BJ (cell line): ENCODE data around the gene PTCD2. TPM values are rescaled to one million over a fixed set of nuclear protein-coding genes. Genes with fewer than 3 reads are reported as not detected.

Experiments
- CTCF ChIA-PET: fragments of 350-600 bp; formaldehyde crosslinking; extraction: SDS; loops from one replicate; lab custom pipeline; 2021; ENCODE audit warnings: antibody characterized with exemption, inconsistent platforms; lab: Yijun Ruan, JAX
- POLR2A ChIA-PET: fragments of 300-600 bp; sonication (Branson Sonifier 250); formaldehyde crosslinking; extraction: SDS; loops from one replicate; lab custom pipeline; 2021; ENCODE audit warnings: antibody characterized with exemption; lab: Charles Lee
- DNase-seq: peaks from one replicate; pipeline ENCODE4 v3.0.0-alpha.2; 2011; ENCODE audit warnings: low read depth
- H3K27me3 ChIP-seq: 2 replicates; pipeline ENCODE4 v1.6.0; 2011; ENCODE audit warnings: low read length; ENCODE audit not compliant: control insufficient read depth, insufficient read depth
- H3K36me3 ChIP-seq: 2 replicates; pipeline ENCODE4 v1.5.1; 2011; ENCODE audit warnings: low read length; ENCODE audit not compliant: control insufficient read depth, insufficient read depth
- H3K4me3 ChIP-seq: 2 replicates; pipeline ENCODE4 v1.5.1; 2011; ENCODE audit warnings: low read depth, mild to moderate bottlenecking, control low read depth, low read length
- CTCF ChIP-seq: IDR thresholded peaks from 2 replicates; pipeline ENCODE4 v1.5.1; 2011; ENCODE audit warnings: low read depth, mild to moderate bottlenecking, control low read depth, inconsistent platforms, low read length, moderate library complexity; ENCODE audit not compliant: insufficient read depth
- polyA plus RNA-seq: library from polyadenylated mRNA; depleted of rRNA; stranded (reverse); fragments of >200 nt; gene quantifications from 2 replicates; pipeline ENCODE4 v1.2.3, GENCODE V29; 2011

PTCD2 gene
- polyA plus RNA-seq, 1 experiment: 7.7 TPM

- H3K36me3 ChIP-seq: no peaks in the 10 kb centered on the region
- no peak overlapping the region for H3K4me3 ChIP-seq
- CTCF ChIA-PET: interaction anchor here (0.9 to 1.4 kb wide), 2 partner anchors 16 to 34 kb away, joined by 3 read pairs; no protein-coding TSS in a partner anchor
- no peak for DNase-seq
- no peaks in the 10 kb centered on the region for H3K27me3 ChIP-seq
- TF ChIP-seq CTCF: no peak
- POLR2A ChIA-PET: no interaction called here
These were observed 18.0 kb upstream of the PTCD2 start for GRCh38 chr5:72302171-72302570.

DNA sequence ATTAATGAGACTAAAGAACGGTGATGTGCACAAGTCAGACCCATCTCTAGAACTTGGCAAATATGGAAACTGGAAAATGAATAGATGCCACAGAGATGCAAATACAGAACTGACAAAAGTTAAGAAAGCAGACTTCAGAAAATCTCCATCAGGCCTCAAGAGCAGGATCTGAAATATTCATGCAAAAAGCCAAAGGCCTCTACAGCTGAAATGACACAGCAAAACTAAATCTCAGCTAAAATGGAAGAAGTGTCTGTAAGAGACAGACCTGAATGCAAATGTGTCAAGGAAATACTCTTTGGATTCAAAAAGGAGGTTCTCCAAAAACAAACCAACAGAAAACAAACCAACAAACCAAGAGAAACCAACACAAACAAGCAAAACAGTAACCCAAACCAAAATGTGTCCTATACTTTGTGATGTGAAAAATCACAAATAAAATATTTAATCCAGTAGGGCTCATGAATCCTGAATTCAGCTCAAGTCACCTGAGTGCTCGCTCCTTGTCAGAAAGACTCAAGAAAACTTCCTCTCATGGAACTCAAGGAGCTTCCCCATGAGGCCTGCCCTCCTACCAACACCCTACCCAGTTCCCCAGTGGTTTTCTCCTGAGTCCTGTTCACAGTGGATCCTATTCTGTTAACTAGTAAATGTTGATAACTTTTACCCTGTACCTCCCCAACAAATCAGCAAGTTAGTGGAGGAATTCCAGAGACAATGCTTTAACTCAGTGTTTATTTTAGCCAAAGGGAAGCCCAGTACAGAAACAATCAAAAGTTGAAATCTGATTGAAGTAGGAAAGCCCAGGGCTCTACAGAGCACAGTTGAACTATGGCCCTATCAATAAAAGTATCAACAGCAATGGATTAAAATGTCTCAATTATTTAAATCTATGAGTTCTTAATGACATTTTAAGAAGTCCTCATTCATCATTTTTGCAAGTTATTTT, 14.7 kb upstream of the PTCD2 start:
- Histone ChIP-seq H3K36me3 (no peaks in the 10 kb centered on the region; the same call in 1 of the 2 replicates), H3K4me3 (no peak overlapping the region), H3K27me3 (no peaks in the 10 kb centered on the region)
- TF ChIP-seq CTCF: no peak
- POLR2A ChIA-PET: no interaction called here
- CTCF ChIA-PET: interaction anchor here (0.6 to 3.0 kb wide), 4 partner anchors 10 to 522 kb away, joined by 3 to 9 read pairs (median 3); partner anchors contain the start of genes MRPS27 and PTCD2
- no peak for DNase-seq

DNA sequence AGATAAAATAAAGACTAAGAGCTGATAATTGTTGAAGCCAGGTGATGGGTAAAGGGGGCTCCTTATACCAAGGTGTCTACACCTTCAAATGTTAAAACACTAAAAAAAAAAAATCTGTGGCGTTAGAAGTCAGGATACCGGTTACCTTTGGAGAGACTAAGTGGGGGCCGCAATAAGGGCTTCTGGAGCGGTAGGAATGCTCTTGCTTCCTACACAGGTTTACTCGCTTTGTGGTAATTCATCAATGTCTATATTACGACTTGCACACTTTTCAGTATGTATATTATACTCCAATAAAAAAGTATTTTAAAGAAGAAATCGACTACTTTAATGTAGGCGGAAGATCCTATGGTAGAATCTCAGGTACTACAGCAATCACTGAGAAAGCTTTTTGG, 12.6 kb upstream of the PTCD2 start:
- CTCF ChIA-PET: interaction anchor here (0.6 to 2.4 kb wide), 18 partner anchors 9 to 524 kb away, joined by 3 to 34 read pairs (median 4); partner anchors contain the start of genes MRPS27 and PTCD2
- Histone ChIP-seq H3K27me3 (no peaks in the 10 kb centered on the region), H3K4me3 (peak overlapping the region; percentile 62), H3K36me3 (peaks cover 5% of the 10 kb centered on the region)
- POLR2A ChIA-PET: interaction anchor here (0.6 kb wide), 1 partner anchor 168 kb away, joined by 4 read pairs; no protein-coding TSS in a partner anchor
- TF ChIP-seq CTCF: no peak
- DNase-seq: no peak

GRCh38 chr5:72307968-72308852, 12.0 kb upstream of the PTCD2 start:
- Histone ChIP-seq H3K4me3 (peak overlapping the region; percentile 62), H3K36me3 (peaks cover 5% of the 10 kb centered on the region), H3K27me3 (no peaks in the 10 kb centered on the region)
- DNase-seq: peak; percentile 84
- CTCF ChIA-PET: interaction anchor here (0.6 to 2.4 kb wide), 35 partner anchors 8 to 537 kb away, joined by 3 to 34 read pairs (median 4); partner anchors contain the start of genes MRPS27 and PTCD2
- TF ChIP-seq CTCF: peak; percentile 81
- POLR2A ChIA-PET: interaction anchor here (0.6 kb wide), 1 partner anchor 169 kb away, joined by 4 read pairs; no protein-coding TSS in a partner anchor
